Measurements from ENCODE around the gene PROSER3. TPM values are rescaled to one million over a fixed set of nuclear protein-coding genes. Genes with fewer than 3 reads are reported as not detected.

The PROSER3 gene
- total RNA-seq, 1 donor from 2014 or later, result 1.4 TPM

DNA sequence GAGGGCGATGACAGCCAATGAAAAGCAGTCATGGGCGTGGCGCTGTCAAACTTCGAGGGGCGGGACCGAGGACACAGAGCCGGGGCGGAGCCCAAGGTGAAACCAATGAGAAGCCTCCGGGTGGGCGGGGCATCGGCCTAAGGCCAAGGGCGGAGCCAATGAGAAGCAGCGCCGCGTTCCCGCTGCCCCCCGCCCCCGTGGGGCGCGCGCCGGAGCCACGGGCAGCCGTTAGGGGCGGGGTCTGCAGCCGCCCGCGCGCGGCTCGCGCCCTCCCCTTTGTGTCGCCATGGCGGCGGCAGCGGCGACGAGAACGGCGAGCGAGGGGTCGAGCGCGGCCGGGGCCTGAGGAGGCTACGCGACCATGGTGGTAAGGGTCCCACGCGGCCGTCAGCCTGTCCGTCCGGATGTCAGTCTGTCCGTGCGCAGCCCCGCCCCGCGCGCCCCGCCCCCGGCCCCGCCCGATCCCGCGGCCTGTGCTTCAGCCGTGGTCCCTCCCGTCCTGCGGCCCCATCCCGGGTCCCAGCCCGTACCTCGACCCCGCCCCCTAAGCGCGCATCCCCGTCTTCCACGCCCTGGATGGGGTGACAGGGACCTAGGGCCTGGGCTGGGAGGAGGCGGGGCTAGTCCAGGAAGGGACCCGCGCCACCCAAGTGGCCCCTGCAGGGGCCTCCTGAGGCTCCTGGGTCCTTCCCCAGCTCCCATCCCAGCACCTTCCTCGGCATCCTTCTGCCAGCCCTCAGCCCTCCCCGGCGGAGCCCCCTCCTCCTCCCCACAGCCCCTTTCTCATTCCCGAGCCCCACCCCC, 17.5 kb downstream of the PROSER3 start, which contains the start of gene ARHGAP33:
TSS of gene ARHGAP33 (plus strand) at position 267 of the 804 bp plus-strand sequence. CDS start at position 362, 95 bp downstream.
- DNase-seq (ENCODE audit: low read depth in 2 of 2), result peak; percentile 94 to 97

DNA sequence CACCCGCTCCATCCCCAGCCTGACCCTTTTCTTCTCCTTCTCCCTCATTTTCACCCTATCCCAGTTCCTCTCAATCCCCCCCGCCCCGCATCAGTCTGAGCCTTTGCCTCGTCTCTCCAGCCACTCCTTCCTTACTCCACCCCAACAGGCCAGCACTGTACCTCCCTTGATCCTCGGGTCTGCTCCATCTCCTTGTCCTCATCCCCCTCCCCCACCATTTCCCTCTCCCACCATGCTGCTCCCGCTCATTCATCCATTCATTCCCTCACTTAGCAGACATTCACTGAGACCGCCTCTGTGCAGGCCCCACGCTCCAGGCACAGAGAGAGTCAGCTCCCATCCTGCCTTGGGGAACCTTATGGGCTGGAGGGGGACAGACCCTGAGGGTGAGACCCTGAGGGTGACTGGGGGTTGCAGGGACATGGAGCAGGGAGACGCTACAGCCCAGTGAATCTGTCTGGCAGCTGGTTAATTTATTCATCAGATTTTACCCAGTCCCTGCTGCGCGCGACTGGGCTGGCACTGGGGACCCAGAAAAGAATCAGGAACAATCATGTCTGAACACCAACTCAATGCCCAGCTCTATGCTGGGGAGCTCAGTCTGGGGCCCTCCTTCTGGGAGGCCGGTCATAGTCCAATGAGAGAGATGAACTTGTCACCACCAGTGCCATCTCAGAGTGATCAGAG, 18.3 kb downstream of the PROSER3 start:
- DNase-seq (ENCODE audit: low read depth in 2 of 2), result no peak

DNA sequence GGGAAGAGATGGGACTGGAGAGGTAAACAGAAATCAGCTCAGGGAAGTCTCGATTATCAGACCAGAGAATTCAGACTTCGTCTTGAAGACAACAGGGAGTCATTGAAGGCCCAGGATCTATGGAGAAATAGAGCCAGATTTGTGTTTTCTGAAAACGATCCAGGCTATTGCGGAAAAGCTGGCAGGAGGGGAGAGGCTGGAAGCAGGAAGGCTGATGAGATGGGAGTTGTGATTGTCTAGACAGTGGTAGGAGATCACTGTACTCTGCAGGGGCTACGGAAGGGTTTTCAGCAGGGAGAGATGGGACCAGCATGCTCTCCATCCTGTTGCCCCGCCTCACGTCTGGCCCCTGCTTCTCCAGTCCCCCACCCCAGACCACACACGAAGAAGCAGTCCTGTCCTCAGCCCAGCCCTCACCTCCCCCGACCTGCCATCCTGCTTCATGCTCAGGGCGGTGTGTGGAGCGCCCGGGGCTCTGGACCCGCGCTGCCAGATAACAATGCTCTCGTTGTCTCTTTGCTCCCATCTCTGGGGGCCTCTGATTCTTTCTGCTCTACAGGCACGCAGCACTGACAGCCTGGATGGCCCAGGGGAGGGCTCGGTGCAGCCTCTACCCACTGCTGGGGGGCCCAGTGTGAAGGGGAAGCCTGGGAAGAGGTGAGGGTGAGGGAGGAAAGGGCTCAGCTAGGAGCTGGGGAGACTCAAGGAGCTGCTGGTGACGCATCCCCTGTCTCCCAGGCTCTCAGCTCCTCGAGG, 19.3 kb downstream of the PROSER3 start:
- no peak for DNase-seq (ENCODE audit: low read depth in 2 of 2)

DNA sequence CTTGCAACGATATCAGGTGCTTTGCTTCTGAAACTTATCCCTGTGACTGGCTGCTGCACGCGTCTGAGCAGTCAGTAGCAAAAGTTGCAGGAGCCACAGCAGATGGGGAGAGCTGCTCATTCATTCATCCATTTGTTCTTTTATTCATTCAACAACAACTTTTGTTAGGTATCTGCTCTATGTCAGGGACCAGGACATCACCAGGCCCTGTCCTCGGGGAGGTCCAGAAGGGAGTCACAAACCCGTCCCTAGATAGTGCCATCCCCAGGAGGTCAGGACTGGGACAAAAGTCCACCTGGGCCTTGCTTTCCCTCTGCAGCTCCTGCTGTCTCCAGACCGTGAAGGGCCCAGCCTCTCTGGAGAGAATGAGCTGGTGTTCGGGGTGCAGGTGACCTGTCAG, 20.0 kb downstream of the PROSER3 start:
- DNase-seq (ENCODE audit: low read depth in 2 of 2), result no peak

DNA sequence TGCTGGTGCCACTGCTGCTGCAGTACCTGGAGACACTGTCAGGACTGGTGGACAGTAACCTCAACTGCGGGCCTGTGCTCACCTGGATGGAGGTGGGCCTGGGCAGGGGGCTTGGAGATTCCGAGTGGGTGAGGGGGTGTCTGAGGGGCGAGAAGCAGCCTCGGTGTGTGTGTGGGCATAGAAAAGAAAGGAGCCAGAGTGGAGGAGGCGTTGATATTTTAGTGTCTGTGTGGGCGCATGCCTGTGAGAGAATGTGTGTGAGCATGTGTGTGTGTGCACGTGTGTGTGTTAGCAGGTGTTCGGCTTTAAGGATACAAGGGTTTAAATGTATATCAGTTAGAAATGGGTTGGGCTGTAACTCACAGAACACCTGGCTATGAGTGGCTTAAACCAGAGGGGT, 21.1 kb downstream of the PROSER3 start:
- no peak for DNase-seq (ENCODE audit: low read depth in 2 of 2)

DNA sequence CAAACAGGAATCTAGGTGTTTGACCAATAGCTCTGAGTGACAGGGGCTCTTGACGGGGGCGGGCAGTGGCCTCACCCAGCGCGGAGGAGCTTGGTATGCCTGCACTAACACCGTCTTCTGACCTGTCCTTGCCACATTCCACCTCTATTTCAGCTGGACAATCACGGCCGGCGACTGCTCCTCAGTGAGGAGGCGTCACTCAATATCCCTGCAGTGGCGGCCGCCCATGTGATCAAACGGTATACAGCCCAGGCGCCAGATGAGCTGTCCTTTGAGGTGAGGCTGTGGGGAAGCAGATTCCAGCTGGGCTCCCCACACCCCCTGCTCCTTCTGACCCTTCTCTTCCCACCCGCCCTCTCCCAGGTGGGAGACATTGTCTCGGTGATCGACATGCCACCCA, 22.1 kb downstream of the PROSER3 start:
- DNase-seq (ENCODE audit: low read depth in 2 of 2), result no peak

DNA sequence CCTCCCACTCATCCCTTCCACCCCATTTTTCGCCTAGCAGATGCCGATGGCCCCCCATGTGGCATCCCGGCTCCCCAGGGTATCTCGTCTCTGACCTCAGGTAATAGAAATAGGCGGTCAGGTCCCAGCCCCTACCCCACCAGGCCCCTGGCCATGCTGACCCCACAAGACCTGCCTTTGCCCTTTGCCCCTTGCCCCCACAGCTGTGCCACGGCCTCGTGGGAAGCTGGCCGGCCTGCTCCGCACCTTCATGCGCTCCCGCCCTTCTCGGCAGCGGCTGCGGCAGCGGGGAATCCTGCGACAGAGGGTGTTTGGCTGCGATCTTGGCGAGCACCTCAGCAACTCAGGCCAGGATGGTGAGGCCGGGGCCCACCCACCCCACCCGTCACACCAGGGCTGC, 22.7 kb downstream of the PROSER3 start:
- DNase-seq (ENCODE audit: low read depth in 2 of 2), result no peak

DNA sequence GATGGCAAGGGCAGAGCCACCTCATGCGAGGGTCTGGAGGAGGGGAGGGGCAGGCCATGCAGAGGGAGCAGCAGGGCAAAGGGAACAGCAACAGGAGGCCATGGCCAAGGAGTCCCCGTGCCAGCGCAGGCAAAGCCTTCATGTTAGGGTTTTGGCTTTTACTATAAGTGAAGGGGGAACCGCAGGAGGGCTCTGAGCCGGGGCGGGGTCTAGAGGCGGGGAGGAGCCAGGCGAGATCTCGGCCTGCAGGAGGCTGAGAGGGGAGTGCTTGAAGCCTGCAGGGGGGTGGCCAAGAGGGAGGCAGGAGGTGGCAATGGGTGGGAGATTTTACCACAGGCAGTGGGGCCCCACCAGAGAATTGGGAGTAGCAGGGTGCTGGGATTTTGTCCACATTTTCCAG, 23.7 kb downstream of the PROSER3 start:
- no peak for DNase-seq (ENCODE audit: low read depth in 2 of 2)

DNA sequence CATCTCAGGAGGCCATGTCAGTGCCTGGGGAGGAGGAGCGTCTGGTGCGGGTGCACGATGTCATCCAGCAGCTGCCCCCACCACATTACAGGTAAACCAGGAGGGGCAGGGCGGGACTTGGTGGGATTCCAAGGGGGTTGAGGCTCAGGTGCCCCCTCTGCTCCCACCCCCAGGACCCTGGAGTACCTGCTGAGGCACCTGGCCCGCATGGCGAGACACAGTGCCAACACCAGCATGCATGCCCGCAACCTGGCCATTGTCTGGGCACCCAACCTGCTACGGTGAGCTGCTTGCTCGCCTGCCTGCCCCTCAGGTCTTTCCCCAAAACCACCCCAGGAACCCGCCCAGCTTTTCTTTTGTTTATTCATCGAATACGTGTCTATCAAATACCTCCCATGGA, 24.6 kb downstream of the PROSER3 start:
- DNase-seq (ENCODE audit: low read depth in 2 of 2), result no peak

DNA sequence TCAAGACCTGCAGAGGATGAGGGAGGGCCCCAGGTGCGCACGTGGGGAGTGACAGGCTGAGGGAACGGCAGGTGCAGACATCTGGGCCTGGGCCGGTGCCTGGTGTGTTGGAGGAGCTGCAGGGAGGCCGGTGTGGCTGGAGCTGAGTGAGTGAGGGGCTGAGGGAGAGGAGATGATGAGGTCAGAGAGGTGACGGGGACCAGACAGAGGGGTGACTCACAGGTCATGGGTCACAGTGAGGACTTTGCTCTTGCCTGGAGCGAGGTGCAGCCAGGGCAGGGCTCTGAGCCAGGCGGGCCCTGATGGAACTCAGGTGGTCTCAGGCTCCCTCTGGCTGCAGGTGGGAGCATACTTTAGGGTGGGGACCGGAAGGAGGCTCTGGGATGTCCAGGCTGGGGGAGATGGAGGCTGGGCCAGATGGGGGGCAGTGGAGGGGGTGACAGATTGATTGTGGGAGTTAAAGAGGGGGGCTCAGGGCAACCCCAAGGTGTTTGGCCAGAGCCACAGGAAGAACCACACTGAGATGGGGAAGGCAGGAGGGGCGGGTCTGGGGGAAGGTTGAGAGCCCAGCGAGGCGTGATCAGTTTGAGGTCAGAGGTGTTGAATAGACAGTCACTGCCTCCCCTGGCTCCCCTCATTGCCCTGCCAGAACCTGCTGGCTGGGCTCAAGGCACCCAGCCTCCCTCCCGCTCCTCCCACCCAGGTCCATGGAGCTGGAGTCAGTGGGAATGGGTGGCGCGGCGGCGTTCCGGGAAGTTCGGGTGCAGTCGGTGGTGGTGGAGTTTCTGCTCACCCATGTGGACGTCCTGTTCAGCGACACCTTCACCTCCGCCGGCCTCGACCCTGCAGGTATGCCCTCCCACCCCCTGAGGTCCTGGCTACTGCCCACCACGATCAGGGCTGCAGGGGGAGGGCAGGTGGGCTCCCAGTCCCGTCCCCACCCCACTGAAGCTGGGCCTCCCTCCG, 25.8 kb downstream of the PROSER3 start:
- DNase-seq (ENCODE audit: low read depth in 2 of 2), result no peak

DNA sequence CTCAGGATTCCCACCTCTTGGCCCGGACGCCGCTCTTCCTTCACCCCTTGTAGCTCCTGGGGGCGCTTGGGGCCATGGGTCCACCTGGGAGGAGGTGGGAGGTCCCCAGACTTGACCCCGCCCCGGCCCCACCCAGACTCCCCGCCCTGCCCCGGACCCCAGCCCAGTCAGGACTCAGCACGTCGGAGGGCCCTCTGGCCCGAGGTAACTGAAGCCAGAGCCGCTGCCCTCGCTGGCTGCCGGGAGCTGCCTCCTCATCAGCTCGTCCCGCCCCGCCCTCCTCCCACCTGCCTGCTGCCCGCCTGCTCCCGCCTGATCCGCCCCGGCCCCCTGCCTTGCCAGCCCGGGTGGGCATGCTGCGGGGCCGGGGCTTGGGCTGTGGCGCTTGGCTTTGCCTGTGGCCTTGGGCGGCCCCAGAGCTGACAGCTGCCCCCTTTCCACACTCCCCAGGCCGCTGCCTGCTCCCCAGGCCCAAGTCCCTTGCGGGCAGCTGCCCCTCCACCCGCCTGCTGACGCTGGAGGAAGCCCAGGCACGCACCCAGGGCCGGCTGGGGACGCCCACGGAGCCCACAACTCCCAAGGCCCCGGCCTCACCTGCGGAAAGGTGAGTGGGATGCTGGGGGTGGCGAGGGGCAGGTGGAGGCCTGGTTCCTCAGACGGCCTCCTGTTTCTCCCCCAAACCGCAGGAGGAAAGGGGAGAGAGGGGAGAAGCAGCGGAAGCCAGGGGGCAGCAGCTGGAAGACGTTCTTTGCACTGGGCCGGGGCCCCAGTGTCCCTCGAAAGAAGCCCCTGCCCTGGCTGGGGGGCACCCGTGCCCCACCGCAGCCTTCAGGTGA, 26.7 kb downstream of the PROSER3 start:
- DNase-seq (ENCODE audit: low read depth in 2 of 2), result no peak

DNA sequence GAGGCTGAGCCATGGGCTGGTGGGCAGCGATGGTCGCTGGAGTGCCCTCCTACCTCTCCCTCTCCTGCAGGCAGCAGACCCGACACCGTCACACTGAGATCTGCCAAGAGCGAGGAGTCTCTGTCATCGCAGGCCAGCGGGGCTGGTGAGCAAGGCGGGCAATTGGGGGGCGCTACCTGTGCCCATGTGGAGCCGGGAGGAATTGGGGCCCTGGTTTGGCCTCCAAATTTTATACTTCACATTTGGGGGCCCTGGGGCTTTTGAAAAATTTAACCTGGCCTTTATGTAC, 27.3 kb downstream of the PROSER3 start:
- no peak for DNase-seq (ENCODE audit: low read depth in 2 of 2)

DNA sequence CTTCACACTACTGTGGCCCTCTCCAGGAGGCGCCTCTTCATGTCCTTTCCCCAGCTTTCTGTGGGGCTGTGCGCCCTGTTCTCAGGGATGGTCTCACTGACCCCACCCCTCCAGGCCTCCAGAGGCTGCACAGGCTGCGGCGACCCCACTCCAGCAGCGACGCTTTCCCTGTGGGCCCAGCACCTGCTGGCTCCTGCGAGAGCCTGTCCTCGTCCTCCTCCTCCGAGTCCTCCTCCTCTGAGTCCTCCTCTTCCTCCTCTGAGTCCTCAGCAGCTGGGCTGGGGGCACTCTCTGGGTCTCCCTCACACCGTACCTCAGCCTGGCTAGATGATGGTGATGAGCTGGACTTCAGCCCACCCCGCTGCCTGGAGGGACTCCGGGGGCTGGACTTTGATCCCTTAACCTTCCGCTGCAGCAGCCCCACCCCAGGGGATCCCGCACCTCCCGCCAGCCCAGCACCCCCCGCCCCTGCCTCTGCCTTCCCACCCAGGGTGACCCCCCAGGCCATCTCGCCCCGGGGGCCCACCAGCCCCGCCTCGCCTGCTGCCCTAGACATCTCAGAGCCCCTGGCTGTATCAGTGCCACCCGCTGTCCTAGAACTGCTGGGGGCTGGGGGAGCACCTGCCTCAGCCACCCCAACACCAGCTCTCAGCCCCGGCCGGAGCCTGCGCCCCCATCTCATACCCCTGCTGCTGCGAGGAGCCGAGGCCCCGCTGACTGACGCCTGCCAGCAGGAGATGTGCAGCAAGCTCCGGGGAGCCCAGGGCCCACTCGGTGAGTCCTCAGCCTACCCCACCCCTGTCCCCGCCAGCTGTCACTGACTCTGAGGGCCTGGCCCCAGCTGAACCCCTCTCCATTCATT, 28.6 kb downstream of the PROSER3 start:
- DNase-seq (ENCODE audit: low read depth in 2 of 2), result no peak

DNA sequence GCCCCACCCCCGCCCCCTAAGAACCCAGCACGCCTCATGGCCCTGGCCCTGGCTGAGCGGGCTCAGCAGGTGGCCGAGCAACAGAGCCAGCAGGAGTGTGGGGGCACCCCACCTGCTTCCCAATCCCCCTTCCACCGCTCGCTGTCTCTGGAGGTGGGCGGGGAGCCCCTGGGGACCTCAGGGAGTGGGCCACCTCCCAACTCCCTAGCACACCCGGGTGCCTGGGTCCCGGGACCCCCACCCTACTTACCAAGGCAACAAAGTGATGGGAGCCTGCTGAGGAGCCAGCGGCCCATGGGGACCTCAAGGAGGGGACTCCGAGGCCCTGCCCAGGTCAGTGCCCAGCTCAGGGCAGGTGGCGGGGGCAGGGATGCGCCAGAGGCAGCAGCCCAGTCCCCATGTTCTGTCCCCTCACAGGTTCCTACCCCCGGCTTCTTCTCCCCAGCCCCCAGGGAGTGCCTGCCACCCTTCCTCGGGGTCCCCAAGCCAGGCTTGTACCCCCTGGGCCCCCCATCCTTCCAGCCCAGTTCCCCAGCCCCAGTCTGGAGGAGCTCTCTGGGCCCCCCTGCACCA, 29.3 kb downstream of the PROSER3 start:
- no peak for DNase-seq (ENCODE audit: low read depth in 2 of 2)

DNA sequence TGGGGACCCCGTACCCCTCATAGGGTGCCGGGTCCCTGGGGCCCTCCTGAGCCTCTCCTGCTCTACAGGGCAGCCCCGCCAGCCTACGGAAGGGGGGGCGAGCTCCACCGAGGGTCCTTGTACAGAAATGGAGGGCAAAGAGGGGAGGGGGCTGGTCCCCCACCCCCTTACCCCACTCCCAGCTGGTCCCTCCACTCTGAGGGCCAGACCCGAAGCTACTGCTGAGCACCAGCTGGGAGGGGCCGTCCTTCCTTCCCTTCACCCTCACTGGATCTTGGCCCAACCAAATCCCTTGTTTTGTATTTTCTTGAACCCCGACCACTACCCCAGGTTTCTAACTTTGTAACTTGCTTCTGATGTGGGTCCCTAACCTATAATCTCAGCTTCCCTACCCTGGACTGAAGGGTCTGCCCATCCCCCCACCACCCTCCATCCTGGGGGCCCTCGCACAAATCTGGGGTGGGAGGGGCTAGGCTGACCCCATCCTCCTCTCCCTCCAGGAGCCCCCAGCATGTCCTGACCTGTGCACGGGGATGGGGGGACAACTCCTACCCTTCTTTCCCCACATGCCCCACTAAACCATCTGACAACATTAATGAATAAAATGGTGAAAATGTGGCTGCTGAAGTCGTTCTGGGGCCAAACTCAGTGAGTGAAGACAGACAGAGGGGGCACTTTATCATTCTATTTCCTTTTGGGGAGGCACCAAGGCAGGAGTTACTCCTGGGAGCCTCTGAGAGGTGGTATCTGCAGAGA, 30.4 kb downstream of the PROSER3 start:
- DNase-seq (ENCODE audit: low read depth in 2 of 2), result no peak

DNA sequence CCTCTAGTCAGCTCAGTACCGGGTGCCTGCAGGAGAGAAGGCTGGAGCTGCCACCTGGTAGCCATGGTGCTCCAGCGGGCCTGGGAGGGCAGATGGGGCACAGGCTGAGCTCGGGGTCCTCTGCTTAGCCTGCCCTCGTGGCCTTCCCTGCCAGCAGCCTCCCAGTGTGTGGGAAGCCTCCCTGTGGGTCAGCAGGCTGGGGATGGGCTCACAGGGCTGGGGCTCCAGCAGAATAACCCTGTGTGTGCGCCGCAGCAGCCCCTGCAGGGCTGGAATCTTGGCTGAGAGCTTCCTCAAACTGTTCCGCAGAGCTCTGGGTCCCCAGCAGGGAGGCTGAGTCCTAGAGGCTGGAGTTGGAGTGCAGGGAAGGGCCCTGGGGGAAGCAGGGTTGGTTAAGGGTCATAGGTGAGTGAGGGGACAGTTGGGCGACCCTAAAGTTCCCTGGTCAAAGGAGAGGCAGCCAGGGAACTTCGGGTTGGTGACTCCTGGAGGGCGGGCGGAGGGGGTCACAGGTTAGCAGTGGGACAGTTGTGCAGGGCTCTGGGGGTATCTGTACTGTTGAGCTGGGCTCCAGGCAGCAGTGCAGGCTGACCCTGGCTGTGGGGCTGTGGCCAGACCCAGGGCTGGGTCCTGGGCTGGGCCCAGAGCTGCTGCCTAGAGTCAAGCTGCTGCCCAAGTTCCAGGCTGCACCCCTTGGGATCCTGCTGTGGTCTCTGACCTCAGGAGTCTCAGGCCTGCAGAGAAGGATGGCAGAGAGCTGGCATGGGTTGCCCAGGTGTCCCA, 31.4 kb downstream of the PROSER3 start:
- DNase-seq (ENCODE audit: low read depth in 2 of 2), result no peak
